Effector memory CD8-positive, alpha-beta T cell (primary cell): ENCODE measurements around the gene HMGN5.

Experiments used
- ATAC-seq: fragments of 150-1000 bp; cut with Tn5 transposase; replicated peaks from 2 replicates; pipeline ENCODE4 v1.10.0; 2021; ENCODE audit warnings: mild to moderate bottlenecking, moderate library complexity
- DNase-seq, 3 experiments: peaks; one replicate each; pipeline ENCODE4 v3.0.0; 2021
- H3K27ac Mint-ChIP-seq, 2 donors: one replicate each; pipeline ENCODE4 v1.8.0; 2022; ENCODE audit warnings: mild to moderate bottlenecking in 2 of 2, mixed read lengths in 2 of 2, moderate library complexity in 2 of 2
- H3K27me3 Mint-ChIP-seq, 2 donors: one replicate each; pipeline ENCODE4 v1.8.0; 2022; ENCODE audit warnings: mixed read lengths in 2 of 2
- H3K36me3 Mint-ChIP-seq: one replicate; pipeline ENCODE4 v1.8.0; 2022; ENCODE audit warnings: mild to moderate bottlenecking, moderate library complexity, mixed read lengths; ENCODE audit not compliant: insufficient read depth
- H3K4me1 Mint-ChIP-seq, 2 donors: one replicate each; pipeline ENCODE4 v1.8.0; 2022; ENCODE audit warnings: low read depth in 2 of 2, mixed read lengths in 2 of 2
- H3K4me3 Mint-ChIP-seq, 2 donors: one replicate each; pipeline ENCODE4 v1.8.0; 2022; ENCODE audit warnings: mild to moderate bottlenecking in 2 of 2, mixed read lengths in 2 of 2, moderate library complexity in 2 of 2
- H3K9me3 Mint-ChIP-seq, 2 donors: one replicate each; pipeline ENCODE4 v1.8.0; 2022; ENCODE audit warnings: mixed read lengths in 2 of 2
- total RNA-seq, 9 experiments: gene quantifications; one replicate each; lab custom pipeline; 2026; lab: John Stamatoyannopoulos, UW

Gene HMGN5, protein sequence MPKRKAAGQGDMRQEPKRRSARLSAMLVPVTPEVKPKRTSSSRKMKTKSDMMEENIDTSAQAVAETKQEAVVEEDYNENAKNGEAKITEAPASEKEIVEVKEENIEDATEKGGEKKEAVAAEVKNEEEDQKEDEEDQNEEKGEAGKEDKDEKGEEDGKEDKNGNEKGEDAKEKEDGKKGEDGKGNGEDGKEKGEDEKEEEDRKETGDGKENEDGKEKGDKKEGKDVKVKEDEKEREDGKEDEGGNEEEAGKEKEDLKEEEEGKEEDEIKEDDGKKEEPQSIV
- 0.58 to 2.9 (median 1.1) reads per million in 9 experiments for total RNA-seq

DNA sequence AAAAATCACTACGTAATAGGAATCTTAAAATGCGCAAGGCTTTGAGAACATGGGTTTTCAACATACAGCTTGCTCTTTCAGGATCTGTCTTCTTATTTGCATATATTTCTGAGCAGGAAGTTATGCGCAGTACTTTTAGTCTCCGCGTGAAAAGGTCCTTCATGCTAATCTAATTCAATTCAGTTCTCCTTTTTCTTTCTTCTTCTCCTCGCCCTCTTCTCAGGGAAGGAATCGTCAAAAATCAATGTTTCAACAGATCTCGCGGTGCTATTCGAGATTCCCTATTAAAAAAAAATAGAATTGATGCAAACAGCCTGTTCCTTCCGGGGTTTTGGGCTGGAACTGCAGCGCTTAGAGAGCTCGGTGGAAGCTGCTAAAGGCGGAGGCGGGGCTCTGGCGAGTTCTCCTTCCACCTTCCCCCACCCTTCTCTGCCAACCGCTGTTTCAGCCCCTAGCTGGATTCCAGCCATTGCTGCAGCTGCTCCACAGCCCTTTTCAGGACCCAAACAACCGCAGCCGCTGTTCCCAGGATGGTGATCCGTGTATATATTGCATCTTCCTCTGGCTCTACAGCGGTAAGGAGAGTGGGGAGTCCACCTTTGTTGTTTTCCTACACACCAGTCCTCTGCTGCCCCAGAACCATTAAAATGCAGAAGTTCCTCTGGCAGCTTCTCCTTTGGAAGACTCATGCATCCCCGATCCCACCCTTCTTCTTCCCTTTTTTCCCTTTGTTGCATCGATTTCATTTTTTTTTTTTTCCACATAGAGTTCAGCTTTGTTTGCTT is at the start of gene HMGN5, which contains the start of gene SH3BGRL:
HMGN5 (minus strand) TSS at position 243 of the 785 bp plus-strand sequence. CDS start 80,364 bp downstream, outside the sequence.
SH3BGRL (plus strand) TSS at position 432 of the 785 bp plus-strand sequence; CDS start at position 531, 99 bp downstream.
- Mint-ChIP-seq H3K27me3 (no peaks in the 10 kb centered on the region), H3K4me1 (peaks cover 27 to 39% of the 10 kb centered on the region in 2 donors), H3K27ac (peak within 1 kb of the TSS; percentile 95 to 98), H3K36me3 (peaks cover 11% of the 10 kb centered on the region), H3K9me3 (no peaks in the 10 kb centered on the region), H3K4me3 (peak within 1 kb of the TSS; percentile 92 to 99)
- DNase-seq (peak; percentile 42 to 55 (median 48)), ATAC-seq (peak; percentile 96)

DNA sequence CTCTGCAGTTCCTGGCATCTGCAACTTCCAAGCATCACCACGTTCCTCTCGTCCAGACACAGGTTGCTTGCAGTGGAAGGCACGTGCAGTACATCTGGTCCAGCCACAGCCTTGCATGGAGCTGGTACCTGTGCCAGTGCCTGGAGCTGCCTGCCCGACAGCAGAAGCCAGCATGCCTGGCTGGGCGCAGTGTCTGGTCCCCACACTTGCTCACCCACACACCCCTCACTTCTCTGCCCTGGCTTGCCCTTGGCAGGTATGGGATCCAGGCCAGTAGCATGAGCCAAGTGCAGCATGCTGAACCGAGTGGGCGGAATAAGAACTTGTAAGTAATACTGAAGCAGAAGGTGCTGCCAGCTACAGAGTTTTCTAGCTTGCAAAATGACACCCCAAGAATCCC is 40.0 kb upstream of the HMGN5 start:
- no peak overlapping the region for H3K27ac Mint-ChIP-seq
- DNase-seq: no peak

DNA sequence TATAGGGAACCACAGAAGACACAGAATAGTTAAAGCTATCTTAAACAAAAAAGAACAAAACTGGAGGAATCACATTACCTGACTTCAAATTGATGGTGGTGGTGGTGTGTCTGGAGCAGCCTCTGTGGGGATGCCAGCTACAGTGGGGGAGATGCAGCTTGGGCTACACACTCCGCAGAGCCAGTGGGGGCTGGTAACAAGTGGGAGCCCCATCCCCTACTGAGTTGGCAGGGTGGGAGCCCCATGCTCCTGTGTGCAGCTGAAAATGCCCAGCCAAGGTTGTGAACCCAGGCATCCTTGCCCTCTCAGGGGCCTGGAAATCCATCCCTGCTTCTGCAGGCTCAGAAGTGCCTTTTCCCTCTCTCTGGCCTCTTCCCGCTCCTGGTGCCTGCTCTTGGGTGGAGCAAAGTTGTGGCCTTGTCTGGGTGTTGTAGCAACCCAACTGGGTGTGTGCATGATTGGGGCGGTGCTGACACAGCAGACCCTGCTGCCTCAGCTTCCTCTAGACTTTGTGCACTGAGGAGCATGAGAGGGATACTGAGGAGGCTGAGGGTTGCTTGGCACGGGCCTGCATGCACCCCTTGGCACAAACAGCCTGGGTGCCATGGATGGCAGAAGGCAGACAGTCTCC is 39.1 kb upstream of the HMGN5 start:
- Mint-ChIP-seq H3K4me3 (no peak overlapping the region), H3K9me3 (no peaks in the 10 kb centered on the region), H3K27me3 (no peaks in the 10 kb centered on the region), H3K27ac (no peak overlapping the region), H3K36me3 (peaks cover 4% of the 10 kb centered on the region), H3K4me1 (peaks cover 6 to 15% of the 10 kb centered on the region in 2 donors)
- no peak for DNase-seq
- ATAC-seq: no peak

More for the DNA sequence above, 40.0 kb upstream of the HMGN5 start:
- H3K4me3 Mint-ChIP-seq: no peak overlapping the region
- no peak for ATAC-seq
- H3K9me3 Mint-ChIP-seq: no peaks in the 10 kb centered on the region
- H3K4me1 Mint-ChIP-seq: peaks cover 7 to 23% of the 10 kb centered on the region in 2 donors
- peaks cover 4% of the 10 kb centered on the region for H3K36me3 Mint-ChIP-seq
- no peaks in the 10 kb centered on the region for H3K27me3 Mint-ChIP-seq

DNA sequence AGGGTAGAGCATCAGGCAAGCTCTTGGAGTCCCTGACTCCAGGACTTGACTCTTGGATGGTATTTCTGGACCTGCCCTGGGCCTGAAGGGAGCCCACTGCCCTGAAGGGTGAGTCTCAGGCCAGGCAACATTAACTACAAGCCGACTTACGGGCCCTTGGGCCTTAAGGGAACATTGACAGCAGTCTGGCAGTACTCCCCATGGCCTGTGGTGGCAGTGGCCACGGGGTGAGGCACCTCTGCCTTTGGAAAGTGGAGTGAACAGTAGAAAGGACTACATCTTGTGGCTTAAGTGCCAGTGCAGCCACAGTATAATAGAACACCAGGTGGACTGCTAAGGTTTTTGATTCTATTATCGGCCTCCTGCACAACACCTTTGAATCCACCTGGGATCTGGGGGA is 36.5 kb upstream of the HMGN5 start:
- Mint-ChIP-seq H3K36me3 (peaks cover 4% of the 10 kb centered on the region), H3K27ac (no peak overlapping the region), H3K9me3 (no peaks in the 10 kb centered on the region), H3K27me3 (no peaks in the 10 kb centered on the region), H3K4me3 (no peak overlapping the region), H3K4me1 (peaks cover 8 to 29% of the 10 kb centered on the region in 2 donors)
- ATAC-seq (no peak), DNase-seq (no peak)

DNA sequence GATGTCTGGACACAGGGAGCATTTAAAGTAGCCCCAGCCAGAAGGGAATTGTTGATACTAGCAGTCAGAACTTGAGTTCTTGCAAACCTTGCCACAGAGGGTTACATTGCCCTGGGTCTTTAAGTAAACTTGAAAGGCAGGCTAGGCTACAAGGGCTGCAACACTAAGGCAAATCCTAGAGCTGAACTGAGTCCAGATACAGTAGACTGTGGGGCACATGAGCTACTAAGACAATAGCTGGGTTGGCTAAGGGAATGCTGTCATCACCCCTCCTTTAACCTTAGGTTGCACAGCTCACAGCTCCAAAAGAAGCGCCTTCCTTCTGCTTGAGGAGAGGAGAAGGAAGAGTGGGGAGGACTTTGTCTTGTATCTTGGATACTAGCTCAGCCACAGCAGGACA is 35.8 kb upstream of the HMGN5 start:
- Mint-ChIP-seq H3K9me3 (no peaks in the 10 kb centered on the region), H3K4me1 (peaks cover 6 to 26% of the 10 kb centered on the region in 2 donors), H3K36me3 (peaks cover 5% of the 10 kb centered on the region), H3K27me3 (no peaks in the 10 kb centered on the region), H3K27ac (no peak overlapping the region), H3K4me3 (no peak overlapping the region)
- no peak for DNase-seq
- ATAC-seq: no peak

DNA sequence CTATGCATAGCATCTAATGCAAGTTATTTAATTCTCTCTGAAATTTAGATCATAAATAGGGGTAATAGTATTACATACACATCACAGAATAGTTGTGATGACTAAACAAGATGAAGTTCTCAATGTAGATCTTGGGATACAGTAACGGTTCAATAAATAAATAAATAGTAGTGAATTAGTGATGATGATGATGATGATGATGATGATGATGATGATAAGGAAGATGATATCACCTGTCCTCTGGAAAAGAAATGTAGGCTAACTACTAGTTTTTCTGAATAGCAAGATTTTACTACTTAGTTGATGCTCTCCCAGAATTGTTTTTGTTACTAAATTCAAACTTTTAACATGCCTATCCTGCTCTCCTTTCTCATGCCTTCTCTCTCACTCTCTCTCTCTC is 30.5 kb upstream of the HMGN5 start:
- Mint-ChIP-seq H3K27me3 (no peaks in the 10 kb centered on the region), H3K36me3 (peaks cover 4% of the 10 kb centered on the region), H3K27ac (no peak overlapping the region)

DNA sequence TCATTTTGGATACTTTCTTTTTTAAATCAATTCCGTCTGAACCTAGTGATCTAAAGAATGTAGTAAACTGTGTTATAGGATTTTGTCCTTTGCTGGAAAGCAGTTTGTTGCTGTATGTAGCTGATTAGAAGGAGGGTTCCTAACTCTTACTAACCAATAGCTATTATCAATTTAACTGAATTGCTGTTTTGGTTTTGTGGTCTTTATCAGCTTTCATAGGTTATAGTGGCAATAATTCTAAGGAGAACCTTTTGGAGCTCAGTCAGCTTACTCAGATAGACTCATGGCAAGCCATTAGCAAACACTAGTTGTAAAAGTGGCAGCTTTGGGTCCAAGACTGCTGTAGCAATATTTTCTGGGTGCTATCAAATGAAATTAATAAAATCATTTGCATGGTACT is 29.8 kb upstream of the HMGN5 start:
- Mint-ChIP-seq H3K27ac (no peak overlapping the region), H3K27me3 (no peaks in the 10 kb centered on the region), H3K36me3 (peaks cover 4% of the 10 kb centered on the region), H3K4me3 (no peak overlapping the region), H3K4me1 (peaks cover 20 to 45% of the 10 kb centered on the region in 2 donors), H3K9me3 (no peaks in the 10 kb centered on the region)
- no peak for DNase-seq
- ATAC-seq: no peak

More for the DNA sequence above, 30.5 kb upstream of the HMGN5 start:
- H3K9me3 Mint-ChIP-seq: no peaks in the 10 kb centered on the region
- H3K4me3 Mint-ChIP-seq: no peak overlapping the region
- peaks cover 20 to 45% of the 10 kb centered on the region in 2 donors for H3K4me1 Mint-ChIP-seq
- DNase-seq (no peak), ATAC-seq (no peak)

DNA sequence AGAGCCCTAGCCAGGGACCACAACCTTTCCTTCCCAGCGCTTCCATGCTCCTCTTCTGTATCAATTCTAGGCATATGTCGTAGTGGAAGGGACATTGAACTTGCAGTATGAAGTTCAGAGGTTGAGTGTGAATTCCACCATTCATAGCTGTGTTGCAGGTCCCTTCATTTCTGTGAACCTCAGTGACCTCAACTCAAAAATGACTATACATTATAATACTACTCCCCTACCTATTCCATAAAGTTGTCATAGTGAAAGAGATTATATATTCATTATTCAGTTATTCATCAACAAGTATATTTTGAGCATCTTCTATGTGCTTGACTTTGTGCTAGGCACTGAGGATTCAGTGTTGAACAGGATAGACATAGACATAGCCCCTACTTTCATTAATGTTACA is 28.2 kb upstream of the HMGN5 start:
- Mint-ChIP-seq H3K36me3 (peaks cover 4% of the 10 kb centered on the region), H3K27ac (no peak overlapping the region), H3K27me3 (no peaks in the 10 kb centered on the region), H3K4me1 (peaks cover 17 to 46% of the 10 kb centered on the region in 2 donors), H3K9me3 (no peaks in the 10 kb centered on the region), H3K4me3 (no peak overlapping the region)
- no peak for DNase-seq
- ATAC-seq: no peak

DNA sequence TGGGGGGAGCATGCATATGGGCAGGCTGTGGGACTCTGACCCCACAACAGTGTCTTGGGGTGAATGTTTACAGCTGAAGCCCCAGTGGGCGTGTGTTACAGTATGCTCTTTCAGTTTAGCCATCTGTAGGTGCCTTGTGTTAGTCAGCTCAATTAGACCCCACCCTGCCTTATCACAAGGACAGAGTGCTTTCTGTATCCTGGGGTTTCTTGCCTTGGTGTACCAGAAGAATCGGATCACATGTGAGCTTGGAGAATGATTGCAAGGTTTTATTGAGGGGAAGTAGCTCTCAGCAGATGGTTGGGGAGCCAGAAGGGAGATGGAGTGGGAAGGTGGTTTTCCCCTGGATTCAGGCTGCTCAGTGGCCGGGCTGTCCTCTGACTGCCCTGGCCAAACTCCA is 27.5 kb upstream of the HMGN5 start:
- Mint-ChIP-seq H3K4me1 (peaks cover 17 to 40% of the 10 kb centered on the region in 2 donors), H3K36me3 (peaks cover 4% of the 10 kb centered on the region), H3K4me3 (no peak overlapping the region), H3K27me3 (no peaks in the 10 kb centered on the region), H3K27ac (peak overlapping the region in 1 of 2 donors; percentile 25), H3K9me3 (no peaks in the 10 kb centered on the region)
- ATAC-seq: no peak
- DNase-seq: no peak

DNA sequence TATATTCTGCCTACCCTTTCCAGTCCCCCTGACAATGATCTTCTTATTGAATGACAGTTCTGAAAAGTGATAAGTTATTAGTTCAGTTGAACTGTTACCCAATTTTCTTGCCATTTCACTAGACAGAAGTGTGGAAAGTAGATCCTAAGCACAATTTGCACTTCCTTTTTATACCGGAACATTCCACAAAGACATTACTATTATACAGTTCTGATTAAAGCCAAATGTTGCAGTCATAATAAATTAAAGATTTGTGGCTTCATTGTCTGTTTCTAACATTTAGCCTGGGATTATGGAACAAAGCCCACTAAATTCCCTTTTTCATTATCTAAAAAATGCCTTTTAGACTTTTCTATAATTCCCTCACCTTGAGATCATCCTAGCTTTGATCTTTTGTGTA is 14.0 kb upstream of the HMGN5 start:
- Mint-ChIP-seq H3K36me3 (peaks cover 14% of the 10 kb centered on the region), H3K27ac (peak overlapping the region in 1 of 2 donors; percentile 35), H3K27me3 (no peaks in the 10 kb centered on the region), H3K4me1 (peaks cover 16 to 49% of the 10 kb centered on the region in 2 donors), H3K9me3 (no peaks in the 10 kb centered on the region), H3K4me3 (no peak overlapping the region)
- DNase-seq (no peak), ATAC-seq (no peak)

DNA sequence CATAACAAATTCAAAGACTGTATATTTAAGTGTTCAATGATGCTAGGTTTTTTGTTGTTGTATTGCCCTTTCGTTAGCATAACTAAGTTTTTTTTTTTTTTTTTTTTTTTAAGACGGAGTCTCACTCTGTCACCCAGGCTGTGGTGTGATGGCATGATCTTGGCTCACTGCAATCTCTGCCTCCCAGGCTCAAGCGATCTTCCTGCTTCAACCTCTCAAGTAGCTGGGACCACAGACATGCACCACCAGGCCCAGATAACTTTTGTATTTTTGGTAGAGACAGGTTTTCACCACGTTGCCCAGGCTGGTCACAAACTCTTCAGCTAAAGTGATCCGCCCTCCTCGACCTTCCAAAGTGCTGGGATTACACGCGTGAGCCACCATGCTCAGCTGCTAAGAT is 7.2 kb upstream of the HMGN5 start:
- Mint-ChIP-seq H3K27me3 (no peaks in the 10 kb centered on the region), H3K4me3 (no peak overlapping the region), H3K4me1 (peaks cover 17 to 24% of the 10 kb centered on the region in 2 donors), H3K36me3 (peaks cover 14% of the 10 kb centered on the region), H3K27ac (no peak overlapping the region), H3K9me3 (no peaks in the 10 kb centered on the region)
- DNase-seq (no peak), ATAC-seq (no peak)

DNA sequence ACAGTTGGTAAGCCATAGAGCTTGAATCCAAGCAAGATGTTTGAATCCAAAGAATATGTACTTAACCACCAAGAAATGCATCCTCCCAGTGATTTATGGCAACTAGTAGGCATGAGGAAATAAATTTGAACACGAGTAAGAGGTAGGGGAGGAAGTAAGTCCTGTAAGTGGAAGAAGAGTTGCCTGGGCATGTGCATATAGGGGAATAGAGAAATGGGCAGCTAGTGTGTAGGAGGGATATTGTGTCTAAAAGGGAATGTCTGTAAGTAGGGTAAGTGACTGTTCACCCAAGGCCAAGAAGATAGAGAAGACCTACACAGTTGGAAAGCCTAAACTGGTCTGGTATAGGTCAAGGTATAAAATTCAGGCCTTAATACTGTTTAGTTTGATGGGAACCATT is 4.8 kb upstream of the HMGN5 start:
- peaks cover 10% of the 10 kb centered on the region for H3K36me3 Mint-ChIP-seq

DNA sequence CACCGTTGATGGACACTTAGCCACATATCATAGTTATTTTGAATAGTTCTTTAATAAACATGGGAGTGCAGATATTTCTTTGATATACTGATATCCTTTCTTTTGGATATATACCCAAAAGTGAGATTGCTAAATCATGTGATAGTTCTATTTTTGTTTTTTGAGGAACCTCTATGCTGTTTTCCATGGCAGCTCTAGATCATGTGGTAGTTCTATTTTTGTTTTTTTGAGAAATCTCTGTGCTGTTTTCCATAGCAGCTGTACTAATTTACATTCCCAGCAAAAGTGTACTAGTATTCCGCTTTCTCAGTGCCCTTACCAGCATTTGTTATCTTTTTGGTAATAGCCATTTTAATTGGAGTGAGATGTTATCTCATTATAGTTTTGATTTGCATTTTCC is 3.8 kb upstream of the HMGN5 start:
- Mint-ChIP-seq H3K27ac (no peak overlapping the region), H3K9me3 (no peaks in the 10 kb centered on the region), H3K27me3 (no peaks in the 10 kb centered on the region), H3K36me3 (peaks cover 11% of the 10 kb centered on the region), H3K4me1 (peaks cover 28 to 39% of the 10 kb centered on the region in 2 donors), H3K4me3 (no peak overlapping the region)
- ATAC-seq: no peak
- DNase-seq: no peak

More for the DNA sequence above, 4.8 kb upstream of the HMGN5 start:
- no peak overlapping the region for H3K27ac Mint-ChIP-seq
- H3K9me3 Mint-ChIP-seq: no peaks in the 10 kb centered on the region
- ATAC-seq (no peak), DNase-seq (no peak)
- H3K4me1 Mint-ChIP-seq: peaks cover 24 to 32% of the 10 kb centered on the region in 2 donors
- no peaks in the 10 kb centered on the region for H3K27me3 Mint-ChIP-seq
- H3K4me3 Mint-ChIP-seq: no peak overlapping the region
